HEK293 (cell line): ENCODE results near the gene C1orf21.
"Not testable (repeated sequence)": the region's sequence is repeated elsewhere in the genome, so short reads cannot be mapped to it uniquely, and the experiment has no call there.

Experiments
- OSR2 ChIP-seq: fragments of 450-650 bp; formaldehyde crosslinking; IDR thresholded peaks from 2 replicates; pipeline ENCODE4 v1.5.1; 2016; ENCODE audit warnings: missing biosample characterization, missing genetic modification characterization
- SALL2 ChIP-seq: fragments of 450-650 bp; formaldehyde crosslinking; IDR thresholded peaks from 2 replicates; pipeline ENCODE4 v1.5.0; 2017; ENCODE audit warnings: missing biosample characterization, mild to moderate bottlenecking, missing genetic modification characterization, borderline replicate concordance
- ZBTB1 ChIP-seq: fragments of 450-650 bp; formaldehyde crosslinking; IDR thresholded peaks from 2 replicates; pipeline ENCODE4 v1.5.1; 2016; ENCODE audit warnings: missing biosample characterization, missing genetic modification characterization
- ZBTB21 ChIP-seq: fragments of 450-650 bp; formaldehyde crosslinking; IDR thresholded peaks from 2 replicates; pipeline ENCODE4 v1.5.1; 2017; ENCODE audit warnings: missing biosample characterization, missing genetic modification characterization
- ZNF558 ChIP-seq: fragments of 450-650 bp; formaldehyde crosslinking; IDR thresholded peaks from 2 replicates; pipeline ENCODE4 v1.5.1; 2016; ENCODE audit warnings: missing biosample characterization, missing genetic modification characterization
- ZNF830 ChIP-seq: fragments of 450-650 bp; IDR thresholded peaks from 2 replicates; pipeline ENCODE4 v1.5.0; 2018; ENCODE audit warnings: missing biosample characterization, missing genetic modification characterization, low read depth, mild to moderate bottlenecking, moderate library complexity
- TF ChIP-seq, protein P1 (sequence below): fragments of 450-650 bp; formaldehyde crosslinking; IDR thresholded peaks from 2 replicates; pipeline ENCODE4 v1.5.1; 2016; ENCODE audit warnings: missing biosample characterization, missing genetic modification characterization
- TF ChIP-seq, protein P2 (sequence below): fragments of 450-650 bp; formaldehyde crosslinking; IDR thresholded peaks from 2 replicates; pipeline ENCODE4 v1.5.1; 2016; ENCODE audit warnings: missing biosample characterization, missing genetic modification characterization

DNA sequence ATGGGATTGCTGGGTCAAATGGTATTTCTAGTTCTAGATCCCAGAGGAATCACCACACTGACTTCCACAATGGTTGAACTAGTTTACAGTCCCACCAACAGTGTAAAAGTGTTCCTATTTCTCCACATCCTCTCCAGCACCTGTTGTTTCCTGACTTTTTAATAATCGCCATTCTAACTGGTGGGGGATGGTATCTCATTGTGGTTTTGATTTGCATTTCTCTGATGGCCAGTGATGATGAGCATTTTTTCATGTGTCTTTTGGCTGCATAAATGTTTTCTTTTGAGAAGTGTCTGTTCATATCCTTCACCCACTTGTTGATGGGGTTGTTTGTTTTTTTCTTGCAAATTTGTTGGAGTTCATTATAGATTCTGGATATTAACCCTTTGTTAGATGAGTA is 49.0 kb upstream of the C1orf21 start:
- not testable (repeated sequence) for TF ChIP-seq OSR2 (tag by site-specific recombination); ZBTB21 (tag by site-specific recombination); ZBTB1 (tag by site-specific recombination); ZNF558; SALL2; ZNF830 (tag by site-specific recombination)
- TF ChIP-seq, protein P1, sequence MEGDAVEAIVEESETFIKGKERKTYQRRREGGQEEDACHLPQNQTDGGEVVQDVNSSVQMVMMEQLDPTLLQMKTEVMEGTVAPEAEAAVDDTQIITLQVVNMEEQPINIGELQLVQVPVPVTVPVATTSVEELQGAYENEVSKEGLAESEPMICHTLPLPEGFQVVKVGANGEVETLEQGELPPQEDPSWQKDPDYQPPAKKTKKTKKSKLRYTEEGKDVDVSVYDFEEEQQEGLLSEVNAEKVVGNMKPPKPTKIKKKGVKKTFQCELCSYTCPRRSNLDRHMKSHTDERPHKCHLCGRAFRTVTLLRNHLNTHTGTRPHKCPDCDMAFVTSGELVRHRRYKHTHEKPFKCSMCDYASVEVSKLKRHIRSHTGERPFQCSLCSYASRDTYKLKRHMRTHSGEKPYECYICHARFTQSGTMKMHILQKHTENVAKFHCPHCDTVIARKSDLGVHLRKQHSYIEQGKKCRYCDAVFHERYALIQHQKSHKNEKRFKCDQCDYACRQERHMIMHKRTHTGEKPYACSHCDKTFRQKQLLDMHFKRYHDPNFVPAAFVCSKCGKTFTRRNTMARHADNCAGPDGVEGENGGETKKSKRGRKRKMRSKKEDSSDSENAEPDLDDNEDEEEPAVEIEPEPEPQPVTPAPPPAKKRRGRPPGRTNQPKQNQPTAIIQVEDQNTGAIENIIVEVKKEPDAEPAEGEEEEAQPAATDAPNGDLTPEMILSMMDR = not testable (repeated sequence)
- TF ChIP-seq, protein P2, sequence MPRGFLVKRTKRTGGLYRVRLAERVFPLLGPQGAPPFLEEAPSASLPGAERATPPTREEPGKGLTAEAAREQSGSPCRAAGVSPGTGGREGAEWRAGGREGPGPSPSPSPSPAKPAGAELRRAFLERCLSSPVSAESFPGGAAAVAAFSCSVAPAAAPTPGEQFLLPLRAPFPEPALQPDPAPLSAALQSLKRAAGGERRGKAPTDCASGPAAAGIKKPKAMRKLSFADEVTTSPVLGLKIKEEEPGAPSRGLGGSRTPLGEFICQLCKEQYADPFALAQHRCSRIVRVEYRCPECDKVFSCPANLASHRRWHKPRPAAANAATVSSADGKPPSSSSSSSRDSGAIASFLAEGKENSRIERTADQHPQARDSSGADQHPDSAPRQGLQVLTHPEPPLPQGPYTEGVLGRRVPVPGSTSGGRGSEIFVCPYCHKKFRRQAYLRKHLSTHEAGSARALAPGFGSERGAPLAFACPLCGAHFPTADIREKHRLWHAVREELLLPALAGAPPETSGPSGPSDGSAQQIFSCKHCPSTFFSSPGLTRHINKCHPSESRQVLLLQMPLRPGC (tag by site-specific recombination) = not testable (repeated sequence)
